ENCODE measurements around the gene STARD3.

DNA sequence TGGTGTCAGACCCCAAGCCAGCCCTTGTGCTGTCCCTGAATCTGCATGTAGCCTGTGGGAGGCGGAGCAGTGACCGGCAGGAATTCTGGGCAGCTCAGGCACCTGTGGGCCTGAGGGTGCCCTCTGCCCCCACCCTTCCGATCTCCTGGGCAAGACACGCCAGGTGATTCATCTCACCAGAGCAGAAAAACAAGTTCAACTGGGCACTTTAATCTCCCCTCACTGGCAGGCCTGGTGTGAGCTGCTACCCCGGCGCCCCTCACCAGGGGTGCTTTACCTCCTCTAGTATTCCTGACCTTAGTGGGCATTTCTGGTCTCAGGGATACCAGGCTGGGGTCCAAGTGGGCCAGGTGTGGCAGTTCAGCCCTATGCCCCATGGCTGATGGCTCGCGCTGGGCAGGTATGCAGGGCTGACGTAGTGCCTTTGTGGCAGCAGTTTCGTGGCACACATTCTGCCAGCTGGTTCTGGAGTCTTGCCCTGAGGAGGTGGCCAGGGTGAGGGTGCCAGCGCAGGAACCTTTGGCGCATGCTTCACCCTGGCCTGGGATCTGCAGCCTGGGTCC is 68.9 kb downstream of the STARD3 start:
- TF ChIP-seq, protein P1, sequence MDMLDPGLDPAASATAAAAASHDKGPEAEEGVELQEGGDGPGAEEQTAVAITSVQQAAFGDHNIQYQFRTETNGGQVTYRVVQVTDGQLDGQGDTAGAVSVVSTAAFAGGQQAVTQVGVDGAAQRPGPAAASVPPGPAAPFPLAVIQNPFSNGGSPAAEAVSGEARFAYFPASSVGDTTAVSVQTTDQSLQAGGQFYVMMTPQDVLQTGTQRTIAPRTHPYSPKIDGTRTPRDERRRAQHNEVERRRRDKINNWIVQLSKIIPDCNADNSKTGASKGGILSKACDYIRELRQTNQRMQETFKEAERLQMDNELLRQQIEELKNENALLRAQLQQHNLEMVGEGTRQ (CRISPR knock-in tag; IDR thresholded peaks at IDR 0.05) = no peak
- TF ChIP-seq, protein P2, sequence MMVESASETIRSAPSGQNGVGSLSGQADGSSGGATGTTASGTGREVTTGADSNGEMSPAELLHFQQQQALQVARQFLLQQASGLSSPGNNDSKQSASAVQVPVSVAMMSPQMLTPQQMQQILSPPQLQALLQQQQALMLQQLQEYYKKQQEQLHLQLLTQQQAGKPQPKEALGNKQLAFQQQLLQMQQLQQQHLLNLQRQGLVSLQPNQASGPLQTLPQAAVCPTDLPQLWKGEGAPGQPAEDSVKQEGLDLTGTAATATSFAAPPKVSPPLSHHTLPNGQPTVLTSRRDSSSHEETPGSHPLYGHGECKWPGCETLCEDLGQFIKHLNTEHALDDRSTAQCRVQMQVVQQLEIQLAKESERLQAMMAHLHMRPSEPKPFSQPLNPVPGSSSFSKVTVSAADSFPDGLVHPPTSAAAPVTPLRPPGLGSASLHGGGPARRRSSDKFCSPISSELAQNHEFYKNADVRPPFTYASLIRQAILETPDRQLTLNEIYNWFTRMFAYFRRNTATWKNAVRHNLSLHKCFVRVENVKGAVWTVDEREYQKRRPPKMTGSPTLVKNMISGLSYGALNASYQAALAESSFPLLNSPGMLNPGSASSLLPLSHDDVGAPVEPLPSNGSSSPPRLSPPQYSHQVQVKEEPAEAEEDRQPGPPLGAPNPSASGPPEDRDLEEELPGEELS (CRISPR knock-in tag; IDR thresholded peaks at IDR 0.05) = no peak
- TF ChIP-seq CTCF (IDR thresholded peaks at IDR 0.05) = no peak
- no peak for TF ChIP-seq MAX (CRISPR knock-in tag; IDR thresholded peaks at IDR 0.05)
